A673 (cell line): ENCODE results near the gene CLPX.

ENCODE experiments used
- EZH2 ChIP-seq: fragments of 200-600 bp; sonication (generic); IDR thresholded peaks from 2 replicates; pipeline ENCODE4 v1.6.1; 2017; ENCODE audit warnings: borderline replicate concordance, low read depth, mild to moderate bottlenecking, mixed read lengths, antibody characterized with exemption, low read length; ENCODE audit not compliant: poor library complexity, severe bottlenecking
- TF ChIP-seq, protein P1 (sequence below): fragments of 300-800, 200-600 bp; sonication (generic); conservative IDR thresholded peaks from 2 replicates; pipeline ENCODE4 v1.5.1; 2017; ENCODE audit warnings: low read depth, mild to moderate bottlenecking, antibody characterized with exemption, low read length, moderate library complexity, mixed read lengths

- TF ChIP-seq, protein P1, sequence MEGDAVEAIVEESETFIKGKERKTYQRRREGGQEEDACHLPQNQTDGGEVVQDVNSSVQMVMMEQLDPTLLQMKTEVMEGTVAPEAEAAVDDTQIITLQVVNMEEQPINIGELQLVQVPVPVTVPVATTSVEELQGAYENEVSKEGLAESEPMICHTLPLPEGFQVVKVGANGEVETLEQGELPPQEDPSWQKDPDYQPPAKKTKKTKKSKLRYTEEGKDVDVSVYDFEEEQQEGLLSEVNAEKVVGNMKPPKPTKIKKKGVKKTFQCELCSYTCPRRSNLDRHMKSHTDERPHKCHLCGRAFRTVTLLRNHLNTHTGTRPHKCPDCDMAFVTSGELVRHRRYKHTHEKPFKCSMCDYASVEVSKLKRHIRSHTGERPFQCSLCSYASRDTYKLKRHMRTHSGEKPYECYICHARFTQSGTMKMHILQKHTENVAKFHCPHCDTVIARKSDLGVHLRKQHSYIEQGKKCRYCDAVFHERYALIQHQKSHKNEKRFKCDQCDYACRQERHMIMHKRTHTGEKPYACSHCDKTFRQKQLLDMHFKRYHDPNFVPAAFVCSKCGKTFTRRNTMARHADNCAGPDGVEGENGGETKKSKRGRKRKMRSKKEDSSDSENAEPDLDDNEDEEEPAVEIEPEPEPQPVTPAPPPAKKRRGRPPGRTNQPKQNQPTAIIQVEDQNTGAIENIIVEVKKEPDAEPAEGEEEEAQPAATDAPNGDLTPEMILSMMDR = no peak
- no peak for TF ChIP-seq EZH2
Observed at GRCh38 chr15:65231306-65231705, 46.2 kb upstream of the CLPX start.
